ENCODE measurements around the gene VPS41. TPM values are rescaled to one million over a fixed set of nuclear protein-coding genes. Genes with fewer than 3 reads are reported as not detected.

The VPS41 gene
- total RNA-seq, 1 experiment from 2014 or later: 31.4 TPM

DNA sequence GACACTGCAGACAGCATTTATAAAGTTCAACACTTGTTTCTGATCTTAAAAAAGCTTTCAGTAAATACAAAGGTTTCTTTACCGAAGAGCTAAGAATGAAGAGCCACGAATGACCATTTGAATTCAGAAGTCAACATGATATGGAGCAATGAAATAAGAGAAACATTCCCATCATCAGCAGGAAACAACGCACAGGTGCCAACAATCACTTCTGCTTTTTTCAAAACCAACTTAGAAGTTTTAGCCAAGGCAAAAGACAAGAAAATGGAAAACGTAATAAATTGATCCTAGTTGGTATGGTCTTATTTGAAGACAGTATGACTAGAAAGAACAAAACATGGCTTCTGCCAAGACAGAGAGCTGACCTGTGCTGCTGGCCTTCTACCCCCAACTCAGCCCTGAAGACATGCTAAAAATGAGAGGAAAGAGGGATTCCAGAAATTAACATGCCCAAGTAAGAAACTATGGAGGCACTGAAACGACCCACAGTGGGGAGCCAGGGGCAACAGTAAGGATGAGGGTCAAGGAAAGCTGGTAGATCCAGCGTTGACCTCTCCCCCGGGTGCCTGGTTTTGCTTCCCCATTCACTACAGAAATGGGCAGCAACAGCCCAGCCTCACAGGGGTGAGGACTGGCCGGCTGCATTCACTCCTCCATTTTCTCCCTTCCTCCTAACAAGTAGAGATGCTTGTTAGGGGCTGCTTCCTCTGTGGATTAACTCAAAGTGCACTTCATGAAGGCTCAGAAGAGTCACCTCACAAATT is 30.1 kb downstream of the VPS41 start:
- Mint-ChIP-seq H3K27ac (ENCODE audit: low read depth, unreplicated experiment) (no peak overlapping the region), H3K27me3 (ENCODE audit: insufficient read depth, unreplicated experiment) (no peaks in the 10 kb centered on the region), H3K4me1 (ENCODE audit: insufficient read depth, unreplicated experiment) (peaks cover 7% of the 10 kb centered on the region), H3K36me3 (ENCODE audit: insufficient read depth, unreplicated experiment) (no peaks in the 10 kb centered on the region), H3K4me3 (ENCODE audit: unreplicated experiment) (no peak overlapping the region), H3K9me3 (ENCODE audit: unreplicated experiment) (no peaks in the 10 kb centered on the region)
- no peak for DNase-seq (ENCODE audit: unreplicated experiment)
- TF ChIP-seq CTCF (IDR thresholded peaks at IDR 0.05; ENCODE audit: unreplicated experiment): no peak
- ChIA-PET POLR2A (no interaction called here), CTCF (interaction anchor here (0.5 kb wide), 2 partner anchors 701 to 1220 kb away, joined by 3 to 5 read pairs; no protein-coding TSS in a partner anchor)
- intact Hi-C loops (cut with micrococcal nuclease): no loop called here
- no TSS peak for BruUV-seq (replicated peaks)

GRCh38 chr7:38873433-38873832 is 35.6 kb downstream of the VPS41 start:
- no peak overlapping the region for H3K27ac Mint-ChIP-seq (ENCODE audit: low read depth, unreplicated experiment)
- no peak for TF ChIP-seq CTCF (IDR thresholded peaks at IDR 0.05; ENCODE audit: unreplicated experiment)
- intact Hi-C loops (cut with micrococcal nuclease): no loop called here
- no peaks in the 10 kb centered on the region for H3K36me3 Mint-ChIP-seq (ENCODE audit: insufficient read depth, unreplicated experiment)
- H3K4me1 Mint-ChIP-seq (ENCODE audit: insufficient read depth, unreplicated experiment): peaks cover 5% of the 10 kb centered on the region
- POLR2A ChIA-PET: no interaction called here
- CTCF ChIA-PET: no interaction called here
- H3K9me3 Mint-ChIP-seq (ENCODE audit: unreplicated experiment): no peaks in the 10 kb centered on the region
- DNase-seq (ENCODE audit: unreplicated experiment): no peak
- H3K4me3 Mint-ChIP-seq (ENCODE audit: unreplicated experiment): no peak overlapping the region
- no TSS peak for BruUV-seq (replicated peaks)
- no peaks in the 10 kb centered on the region for H3K27me3 Mint-ChIP-seq (ENCODE audit: insufficient read depth, unreplicated experiment)

- Mint-ChIP-seq H3K4me1 (ENCODE audit: insufficient read depth, unreplicated experiment) (peaks cover 5% of the 10 kb centered on the region), H3K9me3 (ENCODE audit: unreplicated experiment) (no peaks in the 10 kb centered on the region), H3K4me3 (ENCODE audit: unreplicated experiment) (no peak overlapping the region), H3K27ac (ENCODE audit: low read depth, unreplicated experiment) (no peak overlapping the region), H3K27me3 (ENCODE audit: insufficient read depth, unreplicated experiment) (no peaks in the 10 kb centered on the region), H3K36me3 (ENCODE audit: insufficient read depth, unreplicated experiment) (no peaks in the 10 kb centered on the region)
- ChIA-PET POLR2A (interaction anchor here (0.6 kb wide), 1 partner anchor 40 kb away, joined by 3 read pairs; no protein-coding TSS in a partner anchor), CTCF (interaction anchor here (0.7 kb wide), 3 partner anchors 26 to 213 kb away, joined by 3 to 4 read pairs (median 3); no protein-coding TSS in a partner anchor)
- BruUV-seq (replicated peaks): no TSS peak
- intact Hi-C loops (cut with micrococcal nuclease): no loop called here
- TF ChIP-seq CTCF (IDR thresholded peaks at IDR 0.05; ENCODE audit: unreplicated experiment): no peak
- no peak for DNase-seq (ENCODE audit: unreplicated experiment)
These were observed 36.8 kb downstream of the VPS41 start for GRCh38 chr7:38872202-38872601.

- no peak overlapping the region for H3K4me3 Mint-ChIP-seq (ENCODE audit: unreplicated experiment)
These were observed 38.8 kb downstream of the VPS41 start for GRCh38 chr7:38870147-38870546.

More at GRCh38 chr7:38870147-38870546, 38.8 kb downstream of the VPS41 start:
- TF ChIP-seq CTCF (IDR thresholded peaks at IDR 0.05; ENCODE audit: unreplicated experiment): no peak
- intact Hi-C loops (cut with micrococcal nuclease): no loop called here
- no TSS peak for BruUV-seq (replicated peaks)
- Mint-ChIP-seq H3K4me1 (ENCODE audit: insufficient read depth, unreplicated experiment) (peaks cover 5% of the 10 kb centered on the region), H3K27ac (ENCODE audit: low read depth, unreplicated experiment) (no peak overlapping the region), H3K9me3 (ENCODE audit: unreplicated experiment) (no peaks in the 10 kb centered on the region), H3K36me3 (ENCODE audit: insufficient read depth, unreplicated experiment) (no peaks in the 10 kb centered on the region), H3K27me3 (ENCODE audit: insufficient read depth, unreplicated experiment) (no peaks in the 10 kb centered on the region)
- CTCF ChIA-PET: interaction anchor here (0.6 to 0.9 kb wide), 3 partner anchors 10 to 63 kb away, joined by 3 to 4 read pairs (median 3); no protein-coding TSS in a partner anchor
- POLR2A ChIA-PET: interaction anchor here (0.7 kb wide), 1 partner anchor 12 kb away, joined by 5 read pairs; no protein-coding TSS in a partner anchor
- DNase-seq (ENCODE audit: unreplicated experiment): no peak
